Right lobe of liver (tissue), 6 donors: Measurements from ENCODE around the gene GALNT16. TPM values are rescaled to one million over a fixed set of nuclear protein-coding genes. Genes with fewer than 3 reads are reported as not detected.
"Not testable (repeated sequence)": the region's sequence is repeated elsewhere in the genome, so short reads cannot be mapped to it uniquely, and the experiment has no call there.

ENCODE experiments used
- ATAC-seq, 4 donors: fragments of 200-7000 bp; cut with Tn5 transposase; one replicate each; pipeline ENCODE4 v1.9.1; 2020; ENCODE audit warnings: mild to moderate bottlenecking in 4 of 4, moderate library complexity in 4 of 4
- DNase-seq, 3 donors: peaks; one replicate each; pipeline ENCODE4 v3.0.0-alpha.2; 2020
- H3K27ac ChIP-seq, 3 donors: fragments of 200-600 bp; one replicate each; pipeline ENCODE4 v1.8.0; 2022
- H3K27me3 ChIP-seq, 2 donors: fragments of 200-600 bp; one replicate each; pipeline ENCODE4 v1.8.0; 2022
- H3K36me3 ChIP-seq, 4 donors: fragments of 200-600 bp; sonication (generic) in 1 of 4; one replicate each; pipeline versions ENCODE4 v1.5.1 to v1.8.0; 2017 to 2022; ENCODE audit warnings: control low read depth in 1 of 4
- H3K4me1 ChIP-seq, 4 donors: fragments of 200-600 bp; sonication (generic) in 1 of 4; one replicate each; pipeline versions ENCODE4 v1.5.1 to v1.8.0; 2017 to 2022; ENCODE audit warnings: control low read depth in 1 of 4
- H3K4me3 ChIP-seq, 3 donors: fragments of 200-600 bp; one replicate each; pipeline ENCODE4 v1.8.0; 2022
- H3K9me3 ChIP-seq, 4 donors: fragments of 200-600 bp; sonication (generic) in 1 of 4; one replicate each; pipeline versions ENCODE4 v1.5.1 to v1.8.0; 2017 to 2022; ENCODE audit warnings: control low read depth in 1 of 4
- POLR2A ChIP-seq: fragments of 450-650 bp; IDR thresholded peaks from one replicate; pipeline ENCODE4 v1.6.1; 2017; ENCODE audit warnings: antibody characterized with exemption, mild to moderate bottlenecking
- WGBS: methylation state at CpG from one replicate; pipeline ENCODE4 v1.1.6; 2018; ENCODE audit warnings: low coverage, low lambda C conversion rate; ENCODE audit not compliant: insufficient coverage; ENCODE audit errors: missing lambda C conversion rate; 5-methylcytosine and 5-hydroxymethylcytosine counted together
- intact Hi-C, 2 donors: fragments of 100-400 bp; cut with DNase I; formaldehyde crosslinking; loops; one replicate each; pipeline versions ENCODE4 v1.11.2 to v1.14.1; 2022
- long read RNA-seq: library from polyadenylated mRNA; unstranded; transcript quantifications from one replicate; pipeline ENCODE4 v2.0.0, GENCODE V29; 2019
- total RNA-seq, 6 experiments: library from RNA; depleted of rRNA in 2 of 6; stranded (reverse); fragments of >200 nt in 2 of 6; fragmentation: NEBNext Ultra II Directional in 3 of 6; extraction: Animal tissue kit (Norgen Biotek cat#: 25700) in 3 of 6; gene quantifications; one replicate each; pipeline versions ENCODE4 v1.1.0 to v1.2.4, GENCODE V29; 2016 to 2023
- TF ChIP-seq, protein P1 (sequence below), 4 donors: fragments of 200-600 bp in 3 of 4; fragments of 450-650 bp in 1 of 4; IDR thresholded peaks; one replicate each; pipeline versions ENCODE4 v1.5.1 to v1.8.0; 2016 to 2022; ENCODE audit warnings: antibody characterized with exemption in 4 of 4, mild to moderate bottlenecking in 2 of 4
- donor health status: DM: no; HTN: yes; CAD: no.
- donor health status: DM: no; HTN: no; CAD: no.
- donor health status: DM: no; HTN: no; CAD: no.
- donor health status: DM: no; HTN: yes; CAD: no.
- donor health status: DM: no; HTN: yes; CAD: no.

Gene GALNT16
- 1 to 10 TPM in 3 of 6 experiments, under 1 TPM in 3; 0.37 to 1.7 (median 0.94) TPM for total RNA-seq
- long read RNA-seq: 0 reads

DNA sequence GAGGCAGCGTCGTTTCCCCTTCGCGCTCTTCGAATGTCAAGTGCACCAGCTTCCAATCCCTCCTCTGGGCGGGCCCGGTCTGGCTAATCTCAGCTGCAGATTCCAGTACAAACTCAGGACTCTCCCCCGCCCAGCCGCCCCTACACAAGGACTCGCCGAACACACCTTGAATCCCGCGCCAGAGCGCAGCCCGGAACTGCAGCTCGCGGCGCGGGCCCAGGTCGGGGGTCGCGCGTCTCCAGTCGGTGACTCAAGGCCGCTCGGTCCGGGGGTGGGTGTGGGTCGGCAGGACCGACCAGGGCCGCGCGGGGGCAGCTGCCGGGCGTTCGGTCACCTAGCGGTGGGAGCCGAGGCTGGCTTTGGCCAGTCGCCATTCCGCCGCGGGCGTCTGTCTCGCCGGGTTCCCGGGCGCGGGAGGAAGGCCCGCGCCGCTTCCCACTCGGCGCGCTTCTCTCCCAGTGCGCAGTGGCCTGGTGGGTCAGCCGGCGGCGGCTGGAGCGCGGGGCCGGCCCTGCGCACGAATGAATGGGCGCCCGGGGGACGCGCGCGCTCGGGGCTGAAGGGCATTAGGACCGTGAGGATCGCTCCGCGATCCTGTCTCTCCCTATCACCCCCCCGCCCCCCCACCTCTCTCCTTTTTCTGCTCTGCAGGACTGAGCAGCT, at the start of gene GALNT16:
Gene GALNT16 (plus strand): TSS at position 632 of the 663 bp plus-strand sequence. CDS start 133 bp downstream, outside the sequence.
- no peak within 1 kb of the TSS for H3K27ac ChIP-seq
- H3K4me1 ChIP-seq: peaks cover 0 to 23% (median 0%) of the 10 kb centered on the region in 4 donors
- H3K27me3 ChIP-seq: no peaks in the 10 kb centered on the region
- H3K36me3 ChIP-seq: no peaks in the 10 kb centered on the region
- no peaks in the 10 kb centered on the region for H3K9me3 ChIP-seq
- intact Hi-C loops: loop anchor here in 1 of 2 donors (10.0 kb wide), 1 partner anchor 205 kb away; no protein-coding TSS in a partner anchor
- DNase-seq (no peak), ATAC-seq (no peak)
- WGBS: no CpG with 5 or more reads among the region's 74 CpGs
- no peak for TF ChIP-seq POLR2A
- TF ChIP-seq, protein P1, sequence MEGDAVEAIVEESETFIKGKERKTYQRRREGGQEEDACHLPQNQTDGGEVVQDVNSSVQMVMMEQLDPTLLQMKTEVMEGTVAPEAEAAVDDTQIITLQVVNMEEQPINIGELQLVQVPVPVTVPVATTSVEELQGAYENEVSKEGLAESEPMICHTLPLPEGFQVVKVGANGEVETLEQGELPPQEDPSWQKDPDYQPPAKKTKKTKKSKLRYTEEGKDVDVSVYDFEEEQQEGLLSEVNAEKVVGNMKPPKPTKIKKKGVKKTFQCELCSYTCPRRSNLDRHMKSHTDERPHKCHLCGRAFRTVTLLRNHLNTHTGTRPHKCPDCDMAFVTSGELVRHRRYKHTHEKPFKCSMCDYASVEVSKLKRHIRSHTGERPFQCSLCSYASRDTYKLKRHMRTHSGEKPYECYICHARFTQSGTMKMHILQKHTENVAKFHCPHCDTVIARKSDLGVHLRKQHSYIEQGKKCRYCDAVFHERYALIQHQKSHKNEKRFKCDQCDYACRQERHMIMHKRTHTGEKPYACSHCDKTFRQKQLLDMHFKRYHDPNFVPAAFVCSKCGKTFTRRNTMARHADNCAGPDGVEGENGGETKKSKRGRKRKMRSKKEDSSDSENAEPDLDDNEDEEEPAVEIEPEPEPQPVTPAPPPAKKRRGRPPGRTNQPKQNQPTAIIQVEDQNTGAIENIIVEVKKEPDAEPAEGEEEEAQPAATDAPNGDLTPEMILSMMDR (IDR thresholded peaks at IDR 0.05): peak in 1 of 4 donors; percentile 9
- peak within 1 kb of the TSS; percentile 30 to 57 (median 31) for H3K4me3 ChIP-seq

DNA sequence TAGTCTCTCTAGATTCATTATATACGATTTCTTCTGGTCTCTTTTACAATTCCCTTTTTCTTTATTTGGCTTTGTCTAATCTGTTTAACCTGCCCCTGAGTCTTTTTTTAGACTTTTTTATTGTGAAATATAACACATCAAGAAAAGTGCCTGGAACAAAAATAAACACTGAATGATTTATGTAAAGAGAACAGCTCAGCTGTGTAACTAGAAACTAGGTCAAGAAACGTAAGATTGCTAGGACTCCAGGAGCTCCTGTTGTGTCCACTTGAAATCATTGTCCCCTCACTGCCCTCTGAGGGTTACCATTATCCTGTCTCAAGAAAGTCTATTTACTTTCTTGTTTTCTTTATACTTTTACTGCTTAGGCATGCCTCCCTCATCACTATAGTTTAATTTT, 45.6 kb upstream of the GALNT16 start:
- no peak overlapping the region for H3K4me3 ChIP-seq
- DNase-seq: no peak
- no peaks in the 10 kb centered on the region for H3K4me1 ChIP-seq
- intact Hi-C loops: no loop called here
- no peaks in the 10 kb centered on the region for H3K9me3 ChIP-seq
- 41% methylated on average over 2 of the region's 2 CpGs for WGBS
- no peak for ATAC-seq
- H3K27ac ChIP-seq: no peak overlapping the region
- H3K27me3 ChIP-seq: no peaks in the 10 kb centered on the region
- no peak for TF ChIP-seq POLR2A
- TF ChIP-seq, protein P1 (IDR thresholded peaks at IDR 0.05): no peak
- no peaks in the 10 kb centered on the region for H3K36me3 ChIP-seq

GRCh38 chr14:69217663-69218062, 42.3 kb upstream of the GALNT16 start:
- H3K27me3 ChIP-seq, ATAC-seq, intact Hi-C loops, DNase-seq, H3K4me3 ChIP-seq, H3K4me1 ChIP-seq, H3K27ac ChIP-seq, H3K9me3 ChIP-seq, H3K36me3 ChIP-seq: not testable (repeated sequence)
- WGBS: 100% methylated on average over 3 of the region's 3 CpGs

DNA sequence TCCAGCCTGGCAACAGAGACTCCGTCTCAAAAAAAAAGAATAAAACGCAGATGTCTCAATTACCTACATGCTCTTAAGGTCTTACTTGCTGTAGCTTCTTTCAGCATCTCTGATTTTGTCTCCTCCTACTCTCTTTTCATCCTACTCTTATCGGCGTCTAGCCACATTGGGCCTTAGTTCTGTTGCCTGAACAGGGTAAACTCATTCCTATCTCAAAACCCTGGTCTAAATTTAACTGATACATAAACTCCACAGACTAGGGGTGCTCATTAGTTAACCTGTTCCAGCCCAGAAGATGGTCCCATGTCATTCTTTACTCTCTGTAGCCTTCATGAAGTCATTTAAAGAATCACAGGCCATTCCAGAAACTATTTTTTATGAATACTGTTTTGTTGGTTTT, 35.0 kb upstream of the GALNT16 start:
- no peaks in the 10 kb centered on the region for H3K27me3 ChIP-seq
- 87% methylated on average over 4 of the region's 4 CpGs for WGBS

GRCh38 chr14:69226178-69226577, 33.8 kb upstream of the GALNT16 start:
- Histone ChIP-seq H3K36me3 (peaks cover 0 to 5% (median 0%) of the 10 kb centered on the region in 4 donors), H3K9me3 (no peaks in the 10 kb centered on the region), H3K4me3 (no peak overlapping the region), H3K27me3 (no peaks in the 10 kb centered on the region), H3K4me1 (no peaks in the 10 kb centered on the region), H3K27ac (no peak overlapping the region)
- intact Hi-C loops: no loop called here
- TF ChIP-seq, protein P1 (IDR thresholded peaks at IDR 0.05): no peak
- TF ChIP-seq POLR2A: no peak
- WGBS: 70% methylated on average over 9 of the region's 9 CpGs
- ATAC-seq (peak; percentile 42 to 79 (median 56)), DNase-seq (no peak)

More for the DNA sequence above, 35.0 kb upstream of the GALNT16 start:
- H3K4me3 ChIP-seq: no peak overlapping the region
- H3K36me3 ChIP-seq: no peaks in the 10 kb centered on the region
- intact Hi-C loops: no loop called here
- no peaks in the 10 kb centered on the region for H3K4me1 ChIP-seq
- DNase-seq (no peak), ATAC-seq (no peak)
- no peak for TF ChIP-seq POLR2A
- TF ChIP-seq, protein P1 (IDR thresholded peaks at IDR 0.05): no peak
- no peak overlapping the region for H3K27ac ChIP-seq
- H3K9me3 ChIP-seq: no peaks in the 10 kb centered on the region
